HepG2 (cell line): ENCODE results near the gene KAZN. TPM values are rescaled to one million over a fixed set of nuclear protein-coding genes. Genes with fewer than 3 reads are reported as not detected.

Source experiments
- ATAC-seq: fragments of 200-7000 bp; cut with Tn5 transposase; 3 replicates; pipeline ENCODE4 v1.9.1; 2020; ENCODE audit warnings: mild to moderate bottlenecking, moderate library complexity
- BruUV-seq: library from RNA; stranded (reverse); fragments of 400-500 nt; replicated peaks from 2 replicates; lab custom pipeline; 2021; lab: Mats Ljungman, UMichigan
- CTCF ChIA-PET: fragments of 300-600 bp; formaldehyde crosslinking; extraction: SDS; loops from one replicate; lab custom pipeline; 2021; ENCODE audit warnings: low total read pairs, inconsistent platforms, low intra/inter-chr PET ratio; lab: Yijun Ruan, JAX
- POLR2A ChIA-PET: fragments of 350-600 bp; sonication (Branson Sonifier 250); formaldehyde crosslinking; loops from one replicate; lab custom pipeline; 2020; ENCODE audit warnings: antibody characterized with exemption, inconsistent platforms; lab: Yijun Ruan, JAX
- DNase-seq: peaks from one replicate; pipeline ENCODE4 v3.0.0-alpha.2; 2015; ENCODE audit warnings: low spot score
- FAIRE-seq: peaks from 3 replicates; lab custom pipeline; 2011; peaks lifted over from hg19 to GRCh38; lab: Jason Lieb, UNC
- H2AFZ ChIP-seq: one replicate; pipeline ENCODE4 v1.6.1; 2011; ENCODE audit warnings: low read length, inconsistent platforms
- H3K27ac ChIP-seq: fragments of 300-600 bp; 3 replicates; pipeline ENCODE4 v1.8.0; 2011; ENCODE audit warnings: mixed run types, mild to moderate bottlenecking, mixed read lengths, low read length, inconsistent platforms; ENCODE audit not compliant: insufficient read depth; ENCODE audit errors: extremely low read length
- H3K27me3 ChIP-seq, 2 experiments: fragments of 200-600 bp in 1 of 2; 2 replicates in 1 of 2; 3 replicates in 1 of 2; pipeline versions ENCODE4 v1.6.0 to v1.8.0; 2011; ENCODE audit warnings: low read length in 2 of 2, mild to moderate bottlenecking in 2 of 2, moderate library complexity in 2 of 2, inconsistent platforms in 1 of 2; ENCODE audit not compliant: insufficient read depth in 2 of 2, control insufficient read depth in 1 of 2
- H3K36me3 ChIP-seq, 2 experiments: fragments of 200-600 bp in 1 of 2; replicated peaks in 1 of 2; 2 replicates in 1 of 2; 3 replicates in 1 of 2; pipeline versions ENCODE4 v1.5.1 to v1.8.0; 2011; ENCODE audit warnings: low read length in 2 of 2, inconsistent platforms in 1 of 2; ENCODE audit not compliant: insufficient read depth in 2 of 2, control insufficient read depth in 1 of 2
- H3K4me1 ChIP-seq: 2 replicates; pipeline ENCODE4 v1.5.1; 2012; ENCODE audit warnings: low read length, inconsistent platforms; ENCODE audit not compliant: insufficient read depth
- H3K4me2 ChIP-seq: 2 replicates; pipeline ENCODE4 v1.6.0; 2011; ENCODE audit warnings: low read depth, low read length, inconsistent platforms
- H3K4me3 ChIP-seq, 3 experiments: fragments of 200-600 bp in 1 of 3; sonication (generic), shearing (Covaris generic) in 1 of 3; replicated peaks in 1 of 3; 2 replicates each; pipeline ENCODE4 v1.5.1; 2011 to 2016; ENCODE audit warnings: low read length in 3 of 3, inconsistent platforms in 2 of 3, low read depth in 2 of 3, mild to moderate bottlenecking in 2 of 3, control low read depth in 1 of 3, mixed read lengths in 1 of 3; ENCODE audit not compliant: insufficient read depth in 1 of 3
- H3K79me2 ChIP-seq: one replicate; pipeline ENCODE4 v1.6.1; 2011; ENCODE audit warnings: low read length, inconsistent platforms; ENCODE audit not compliant: insufficient read depth
- H3K9ac ChIP-seq: 2 replicates; pipeline ENCODE4 v1.6.0; 2011; ENCODE audit warnings: mild to moderate bottlenecking, low read depth, low read length, inconsistent platforms; ENCODE audit not compliant: insufficient read depth
- H3K9me3 ChIP-seq: 2 replicates; pipeline ENCODE4 v1.5.1; 2012; ENCODE audit warnings: mild to moderate bottlenecking, low read length
- H4K20me1 ChIP-seq: 2 replicates; pipeline ENCODE4 v1.6.0; 2011; ENCODE audit warnings: inconsistent platforms, mild to moderate bottlenecking, low read length, moderate library complexity; ENCODE audit not compliant: insufficient read depth
- CBFB ChIP-seq: sonication (generic); formaldehyde crosslinking; IDR thresholded peaks from 2 replicates; pipeline ENCODE4 v1.4.0; 2020; ENCODE audit warnings: missing genetic modification reagents
- GTF3A ChIP-seq: sonication (generic); formaldehyde crosslinking; conservative IDR thresholded peaks from 2 replicates; pipeline ENCODE4 v1.4.0; 2020; ENCODE audit warnings: mild to moderate bottlenecking, missing genetic modification reagents
- HDAC1 ChIP-seq: sonication (generic); formaldehyde crosslinking; IDR thresholded peaks from 2 replicates; pipeline ENCODE4 v1.5.1; 2020; ENCODE audit warnings: mild to moderate bottlenecking, missing genetic modification reagents
- HNRNPLL ChIP-seq: fragments of 200-400 bp; formaldehyde crosslinking; IDR thresholded peaks from 2 replicates; pipeline ENCODE4 v1.6.1; 2017; ENCODE audit warnings: mild to moderate bottlenecking, low read depth, low read length; ENCODE audit not compliant: poor library complexity, severe bottlenecking
- JARID2 ChIP-seq: sonication (generic); formaldehyde crosslinking; IDR thresholded peaks from 2 replicates; pipeline ENCODE4 v1.8.1; 2023; ENCODE audit warnings: missing genetic modification reagents, inconsistent platforms; ENCODE audit not compliant: insufficient replicate concordance
- MYC ChIP-seq: sonication (generic); formaldehyde crosslinking; IDR thresholded peaks from 2 replicates; pipeline ENCODE4 v1.9.0; 2021; ENCODE audit warnings: missing genetic modification reagents, borderline replicate concordance
- PHB2 ChIP-seq: fragments of 450-650 bp; IDR thresholded peaks from 2 replicates; pipeline ENCODE4 v1.6.1; 2018; ENCODE audit not compliant: partially characterized antibody
- ZBTB1 ChIP-seq: sonication (generic); formaldehyde crosslinking; IDR thresholded peaks from 2 replicates; pipeline ENCODE4 v1.4.0; 2020; ENCODE audit warnings: missing genetic modification reagents, borderline replicate concordance
- ZKSCAN5 ChIP-seq: sonication (generic); formaldehyde crosslinking; IDR thresholded peaks from 2 replicates; pipeline ENCODE4 v1.5.1; 2020; ENCODE audit warnings: mild to moderate bottlenecking, missing genetic modification reagents
- ZNF329 ChIP-seq: sonication (generic); formaldehyde crosslinking; IDR thresholded peaks from 2 replicates; pipeline ENCODE4 v1.9.0; 2021; ENCODE audit warnings: low read depth, mild to moderate bottlenecking, missing genetic modification reagents
- ZNF335 ChIP-seq: sonication (generic); formaldehyde crosslinking; IDR thresholded peaks from 2 replicates; pipeline ENCODE4 v1.4.0; 2020; ENCODE audit warnings: missing genetic modification reagents
- ZNF660 ChIP-seq: sonication (generic); formaldehyde crosslinking; IDR thresholded peaks from 2 replicates; pipeline ENCODE4 v1.5.1; 2020; ENCODE audit warnings: mild to moderate bottlenecking, low read depth, missing genetic modification reagents, borderline replicate concordance
- ZSCAN21 ChIP-seq: sonication (generic); formaldehyde crosslinking; IDR thresholded peaks from 2 replicates; pipeline ENCODE4 v1.8.0; 2022; ENCODE audit warnings: mild to moderate bottlenecking, missing genetic modification reagents, moderate library complexity, borderline replicate concordance
- ZSCAN9 ChIP-seq: IDR thresholded peaks from 2 replicates; pipeline ENCODE4 v1.6.1; 2016; ENCODE audit warnings: borderline replicate concordance
- WGBS: methylation state at CpG from one replicate; pipeline ENCODE4 v1.1.6; 2017; ENCODE audit warnings: low lambda C conversion rate; 5-methylcytosine and 5-hydroxymethylcytosine counted together
- in situ Hi-C: cut with HindIII; loops from 2 replicates; pipeline ENCODE4 v1.10.0; 2017; ENCODE audit warnings: low pct_unique_long_range_greater_than_20kb; ENCODE audit not compliant: extremely low pct_ligation_motif_present
- intact Hi-C: fragments of 100-400 bp; cut with micrococcal nuclease; formaldehyde crosslinking; loops from one replicate; pipeline ENCODE4 v1.10.0; 2022; ENCODE audit not compliant: unreplicated experiment
- polyA plus RNA-seq, 8 experiments: library from polyadenylated mRNA; depleted of rRNA in 3 of 8; stranded (reverse) in 7 of 8; unstranded in 1 of 8; fragments of >200 nt; fragmentation: Illumina TruSeq in 4 of 8; extraction: Trizol in 4 of 8; gene quantifications; 2 replicates each; pipeline versions ENCODE4 v1.2.1 to v1.2.3, GENCODE V29; 2011 to 2016; ENCODE audit warnings: low read depth in 4 of 8, missing spikeins in 1 of 8, mixed read lengths in 1 of 8; ENCODE audit not compliant: insufficient read depth in 1 of 8
- total RNA-seq, 5 experiments: library from RNA; depleted of rRNA; stranded (reverse); fragments of >200 nt; fragmentation: Illumina TruSeq; extraction: Trizol; gene quantifications; 2 replicates each; pipeline ENCODE4 v1.2.3, GENCODE V29; 2016; ENCODE audit warnings: low read depth in 1 of 5
- TF ChIP-seq, protein P1 (sequence below): sonication (generic); formaldehyde crosslinking; IDR thresholded peaks from 2 replicates; pipeline ENCODE4 v1.5.0; 2020; ENCODE audit warnings: missing genetic modification reagents
- TF ChIP-seq, protein P2 (sequence below): sonication (generic); formaldehyde crosslinking; IDR thresholded peaks from 2 replicates; pipeline ENCODE4 v1.4.0; 2020; ENCODE audit warnings: missing genetic modification reagents

The KAZN gene
- total and polyA plus RNA-seq, 2 of the 13 experiments (the other 11 are each of a cell fraction or from before 2014, with no cell fraction given) = 10.4 to 13.5 TPM

DNA sequence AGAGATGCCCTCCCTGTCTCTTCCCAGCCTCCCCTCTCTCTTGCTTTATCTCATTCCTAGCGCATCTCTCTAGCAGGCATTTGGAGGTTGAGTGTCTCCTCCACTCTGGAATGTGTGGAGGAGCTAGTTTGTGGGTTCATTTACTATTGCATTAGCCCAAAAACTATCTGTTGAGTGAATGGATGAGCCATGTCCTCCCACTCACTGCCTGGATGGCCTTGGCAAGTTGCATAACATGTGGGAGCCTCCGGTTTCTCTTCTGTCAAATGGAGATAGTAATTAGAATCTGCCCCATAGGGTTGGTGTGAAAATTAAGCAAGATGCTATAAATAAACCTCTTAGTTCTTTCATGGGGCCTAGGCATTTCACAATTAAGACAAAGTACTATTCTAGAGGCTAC lies 181.8 kb downstream of the KAZN start:
- no peaks in the 10 kb centered on the region for H3K36me3 ChIP-seq
- ChIA-PET CTCF (interaction anchor here (2.4 kb wide), 1 partner anchor 266 kb away, joined by 16 read pairs; no protein-coding TSS in a partner anchor), POLR2A (no interaction called here)
- intact Hi-C loops = no loop called here
- in situ Hi-C loops = no loop called here
- H3K9ac ChIP-seq = no peak overlapping the region
- H3K9me3 ChIP-seq = no peaks in the 10 kb centered on the region
- WGBS = 43% methylated on average over 2 of the region's 2 CpGs
- BruUV-seq = no TSS peak
- TF ChIP-seq ZKSCAN5 (CRISPR knock-in tag) = no peak
- TF ChIP-seq MYC (CRISPR knock-in tag) = no peak
- TF ChIP-seq, protein P1, sequence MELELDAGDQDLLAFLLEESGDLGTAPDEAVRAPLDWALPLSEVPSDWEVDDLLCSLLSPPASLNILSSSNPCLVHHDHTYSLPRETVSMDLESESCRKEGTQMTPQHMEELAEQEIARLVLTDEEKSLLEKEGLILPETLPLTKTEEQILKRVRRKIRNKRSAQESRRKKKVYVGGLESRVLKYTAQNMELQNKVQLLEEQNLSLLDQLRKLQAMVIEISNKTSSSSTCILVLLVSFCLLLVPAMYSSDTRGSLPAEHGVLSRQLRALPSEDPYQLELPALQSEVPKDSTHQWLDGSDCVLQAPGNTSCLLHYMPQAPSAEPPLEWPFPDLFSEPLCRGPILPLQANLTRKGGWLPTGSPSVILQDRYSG (CRISPR knock-in tag) = no peak
- TF ChIP-seq PHB2 = no peak
- TF ChIP-seq, protein P2, sequence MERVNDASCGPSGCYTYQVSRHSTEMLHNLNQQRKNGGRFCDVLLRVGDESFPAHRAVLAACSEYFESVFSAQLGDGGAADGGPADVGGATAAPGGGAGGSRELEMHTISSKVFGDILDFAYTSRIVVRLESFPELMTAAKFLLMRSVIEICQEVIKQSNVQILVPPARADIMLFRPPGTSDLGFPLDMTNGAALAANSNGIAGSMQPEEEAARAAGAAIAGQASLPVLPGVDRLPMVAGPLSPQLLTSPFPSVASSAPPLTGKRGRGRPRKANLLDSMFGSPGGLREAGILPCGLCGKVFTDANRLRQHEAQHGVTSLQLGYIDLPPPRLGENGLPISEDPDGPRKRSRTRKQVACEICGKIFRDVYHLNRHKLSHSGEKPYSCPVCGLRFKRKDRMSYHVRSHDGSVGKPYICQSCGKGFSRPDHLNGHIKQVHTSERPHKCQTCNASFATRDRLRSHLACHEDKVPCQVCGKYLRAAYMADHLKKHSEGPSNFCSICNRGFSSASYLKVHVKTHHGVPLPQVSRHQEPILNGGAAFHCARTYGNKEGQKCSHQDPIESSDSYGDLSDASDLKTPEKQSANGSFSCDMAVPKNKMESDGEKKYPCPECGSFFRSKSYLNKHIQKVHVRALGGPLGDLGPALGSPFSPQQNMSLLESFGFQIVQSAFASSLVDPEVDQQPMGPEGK = no peak
- no peak for TF ChIP-seq HDAC1
- TF ChIP-seq ZNF329 (CRISPR knock-in tag) = no peak
- no peak for TF ChIP-seq ZBTB1 (CRISPR knock-in tag)
- no peak for TF ChIP-seq ZNF660 (CRISPR knock-in tag)
- no peak for TF ChIP-seq ZSCAN21 (CRISPR knock-in tag)
- TF ChIP-seq ZSCAN9 (CRISPR knock-in tag) = no peak
- no peak for TF ChIP-seq HNRNPLL
- no peak for TF ChIP-seq CBFB (CRISPR knock-in tag)
- TF ChIP-seq JARID2 (CRISPR knock-in tag) = no peak
- TF ChIP-seq GTF3A (CRISPR knock-in tag) = no peak
- TF ChIP-seq ZNF335 (CRISPR knock-in tag) = no peak
- no peak overlapping the region for H3K4me2 ChIP-seq
- no peak overlapping the region for H3K4me3 ChIP-seq
- no peaks in the 10 kb centered on the region for H3K4me1 ChIP-seq
- DNase-seq (no peak), FAIRE-seq (no peak), ATAC-seq (no peak)
- no peaks in the 10 kb centered on the region for H4K20me1 ChIP-seq
- no peaks in the 10 kb centered on the region for H3K79me2 ChIP-seq
- no peak overlapping the region for H3K27ac ChIP-seq
- no peak overlapping the region for H2AFZ ChIP-seq
- H3K27me3 ChIP-seq = peaks cover 1 to 26% of the 10 kb centered on the region in 2 experiments; a peak in 3 of 5 replicates
